Endometrium (tissue), 2 donors: Measurements from ENCODE around the gene SLC39A11.
"Not testable (repeated sequence)": the region's sequence is repeated elsewhere in the genome, so short reads cannot be mapped to it uniquely, and the experiment has no call there.

ENCODE experiments used
- FAIRE-seq: peaks from 2 replicates; lab custom pipeline; 2012; peaks lifted over from hg19 to GRCh38; lab: Jason Lieb, UNC
- donor health status: control.
- donor health status: control.

Gene SLC39A11

GRCh38 chr17:73007407-73007806, 85.1 kb downstream of the SLC39A11 start:
- FAIRE-seq: no peak

GRCh38 chr17:73005360-73005759, 87.1 kb downstream of the SLC39A11 start:
- FAIRE-seq: no peak

- FAIRE-seq: no peak
Measured at GRCh38 chr17:73003487-73003886, 89.0 kb downstream of the SLC39A11 start.

- no peak for FAIRE-seq
Measured at GRCh38 chr17:73000832-73001231, 91.7 kb downstream of the SLC39A11 start.

- not testable (repeated sequence) for FAIRE-seq
Measured at GRCh38 chr17:72999474-72999873, 93.0 kb downstream of the SLC39A11 start.

- FAIRE-seq: no peak
Measured at GRCh38 chr17:72998343-72998742, 94.1 kb downstream of the SLC39A11 start.

- FAIRE-seq: no peak
Measured at GRCh38 chr17:72997559-72997958, 94.9 kb downstream of the SLC39A11 start.

GRCh38 chr17:72996791-72997190, 95.7 kb downstream of the SLC39A11 start:
- FAIRE-seq: no peak

GRCh38 chr17:72995008-72995656, 97.4 kb downstream of the SLC39A11 start:
- no peak for FAIRE-seq

- not testable (repeated sequence) for FAIRE-seq
Measured at GRCh38 chr17:72992783-72993467, 99.6 kb downstream of the SLC39A11 start.

GRCh38 chr17:72991651-72992050, 100.8 kb downstream of the SLC39A11 start:
- FAIRE-seq: no peak

GRCh38 chr17:72989074-72989610, 103.3 kb downstream of the SLC39A11 start:
- no peak for FAIRE-seq

GRCh38 chr17:72988451-72988850, 104.0 kb downstream of the SLC39A11 start:
- no peak for FAIRE-seq

GRCh38 chr17:72987166-72987565, 105.3 kb downstream of the SLC39A11 start:
- no peak for FAIRE-seq

- no peak for FAIRE-seq
Measured at GRCh38 chr17:72985882-72986720, 106.4 kb downstream of the SLC39A11 start.

- FAIRE-seq: no peak
Measured at GRCh38 chr17:72984926-72985325, 107.6 kb downstream of the SLC39A11 start.

- FAIRE-seq: no peak
Measured at GRCh38 chr17:72984145-72984925, 108.2 kb downstream of the SLC39A11 start.

GRCh38 chr17:72982680-72983079, 109.8 kb downstream of the SLC39A11 start:
- no peak for FAIRE-seq

- FAIRE-seq: no peak
Measured at GRCh38 chr17:72978593-72979218, 113.8 kb downstream of the SLC39A11 start.

GRCh38 chr17:72977771-72978417, 114.6 kb downstream of the SLC39A11 start:
- FAIRE-seq: no peak
